ENCODE data around the gene HNRNPA2B1. TPM values are rescaled to one million over a fixed set of nuclear protein-coding genes. Genes with fewer than 3 reads are reported as not detected.
"Not testable (repeated sequence)": the region's sequence is repeated elsewhere in the genome, so short reads cannot be mapped to it uniquely, and the experiment has no call there.

The HNRNPA2B1 gene
- total RNA-seq, 6 donors from 2014 or later, result 192 to 416 (median 314) TPM

DNA sequence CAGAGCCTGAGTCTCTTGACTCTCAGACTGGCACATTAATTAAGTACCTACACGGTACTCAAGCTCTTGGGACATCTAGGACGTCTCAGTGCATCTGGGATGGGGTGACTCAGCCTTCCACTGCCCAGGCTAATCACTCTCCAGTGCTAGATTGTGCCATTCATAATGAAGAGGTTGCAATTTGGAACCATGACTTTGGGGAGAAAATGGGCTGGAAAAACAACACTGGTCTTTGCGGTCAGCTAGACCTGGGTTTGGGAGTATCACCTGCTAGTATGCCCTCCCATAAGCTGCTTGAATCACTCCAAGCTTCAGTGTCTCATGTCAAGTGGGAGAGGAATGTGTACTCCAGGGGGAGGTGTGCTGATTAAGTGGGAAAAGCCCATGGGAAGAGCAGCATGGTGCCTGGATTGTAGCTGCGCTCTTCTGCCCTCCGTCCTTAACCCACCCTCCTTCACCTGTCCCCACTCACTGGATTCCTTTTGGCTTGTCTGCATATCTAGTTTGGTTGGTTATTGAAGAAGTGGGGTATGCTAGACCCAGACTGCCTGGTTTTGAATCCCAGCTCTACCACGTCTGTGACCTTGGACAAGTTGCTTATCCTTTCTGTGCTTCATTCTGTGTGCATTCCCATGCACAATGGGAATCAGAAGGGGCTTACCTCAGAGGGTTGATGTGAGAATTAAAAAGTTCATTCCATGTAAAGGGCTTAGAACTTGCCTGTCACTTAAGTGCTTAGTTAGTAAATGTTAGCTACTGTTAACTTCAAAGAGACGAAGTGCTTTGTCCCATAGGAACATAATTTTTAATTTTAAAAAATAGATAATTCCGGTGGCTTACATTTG, 44.8 kb downstream of the HNRNPA2B1 start:
- peak in 1 of 2 donors; percentile 65 for DNase-seq

DNA sequence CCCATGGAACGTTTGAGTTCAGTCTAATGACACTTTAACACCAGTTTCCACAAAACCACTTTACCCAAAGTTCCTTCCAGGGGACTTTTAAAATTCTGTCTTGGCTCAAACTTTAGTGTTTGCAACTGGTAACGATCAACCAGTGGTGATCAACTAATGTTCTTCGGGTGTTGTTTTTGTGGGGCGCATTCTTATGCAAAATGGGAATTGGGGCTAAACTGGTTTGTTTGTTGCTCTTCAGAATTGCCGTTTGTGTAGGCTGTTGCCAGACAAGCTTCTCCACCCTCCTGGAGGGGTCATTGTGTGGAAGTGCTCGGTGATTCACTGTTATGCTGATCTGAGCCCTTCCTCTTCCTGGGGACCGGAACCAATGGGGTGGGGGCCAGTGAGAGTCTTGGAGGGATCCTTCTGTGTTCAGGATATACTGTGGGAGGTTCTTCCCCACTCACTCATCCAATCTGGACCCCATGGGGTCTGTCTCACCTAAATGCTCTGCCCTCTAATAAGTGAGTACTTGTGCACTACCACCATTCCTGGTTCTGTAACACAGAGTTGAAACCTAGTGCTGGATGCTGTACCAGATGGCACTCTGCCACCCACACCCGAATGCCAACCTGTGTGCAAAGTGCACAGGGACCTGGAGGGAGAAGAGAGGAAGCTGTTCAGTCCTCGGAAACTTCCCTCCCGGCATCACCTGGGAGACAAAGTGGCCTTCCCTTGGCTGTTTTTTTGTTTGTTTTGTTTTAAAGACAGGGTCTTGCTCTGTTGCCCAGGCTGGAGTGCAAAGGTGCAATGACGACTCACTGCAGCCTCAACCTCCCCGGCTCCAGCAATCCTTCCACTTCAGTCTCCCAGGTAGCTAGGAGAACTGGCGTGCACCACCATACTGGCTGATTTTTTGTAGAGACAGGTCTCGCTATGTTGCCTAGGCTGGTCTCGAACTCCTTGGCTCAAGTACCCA, 46.4 kb downstream of the HNRNPA2B1 start:
- peak in 1 of 2 donors; percentile 36 for DNase-seq
- peak; percentile 38 to 41 for ATAC-seq (ENCODE audit: low FRiP score in 2 of 2)
- TF ChIP-seq, protein P1, sequence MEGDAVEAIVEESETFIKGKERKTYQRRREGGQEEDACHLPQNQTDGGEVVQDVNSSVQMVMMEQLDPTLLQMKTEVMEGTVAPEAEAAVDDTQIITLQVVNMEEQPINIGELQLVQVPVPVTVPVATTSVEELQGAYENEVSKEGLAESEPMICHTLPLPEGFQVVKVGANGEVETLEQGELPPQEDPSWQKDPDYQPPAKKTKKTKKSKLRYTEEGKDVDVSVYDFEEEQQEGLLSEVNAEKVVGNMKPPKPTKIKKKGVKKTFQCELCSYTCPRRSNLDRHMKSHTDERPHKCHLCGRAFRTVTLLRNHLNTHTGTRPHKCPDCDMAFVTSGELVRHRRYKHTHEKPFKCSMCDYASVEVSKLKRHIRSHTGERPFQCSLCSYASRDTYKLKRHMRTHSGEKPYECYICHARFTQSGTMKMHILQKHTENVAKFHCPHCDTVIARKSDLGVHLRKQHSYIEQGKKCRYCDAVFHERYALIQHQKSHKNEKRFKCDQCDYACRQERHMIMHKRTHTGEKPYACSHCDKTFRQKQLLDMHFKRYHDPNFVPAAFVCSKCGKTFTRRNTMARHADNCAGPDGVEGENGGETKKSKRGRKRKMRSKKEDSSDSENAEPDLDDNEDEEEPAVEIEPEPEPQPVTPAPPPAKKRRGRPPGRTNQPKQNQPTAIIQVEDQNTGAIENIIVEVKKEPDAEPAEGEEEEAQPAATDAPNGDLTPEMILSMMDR (IDR thresholded peaks at IDR 0.05), result no peak
- peak; percentile 21 to 77 for TF ChIP-seq POLR2AphosphoS5 (IDR thresholded peaks at IDR 0.05)
- peak in 1 of 4 donors; percentile 48 for TF ChIP-seq POLR2A (IDR thresholded peaks at IDR 0.05)
- TF ChIP-seq EP300 (IDR thresholded peaks at IDR 0.05), result no peak
- Histone ChIP-seq H3K27me3 (peaks cover 0 to 9% (median 0%) of the 10 kb centered on the region in 4 donors), H3K36me3 (no peaks in the 10 kb centered on the region), H3K27ac (peak overlapping the region; percentile 40 to 69 (median 56)), H3K4me3 (peak overlapping the region in 3 of 4 donors; percentile 70 to 82 (median 81)), H3K9me3 (no peaks in the 10 kb centered on the region), H3K4me1 (peaks cover 19 to 56% (median 33%) of the 10 kb centered on the region in 4 donors)
- WGBS, 2 donors, result 64 to 73% methylated on average over 12 to 15 of the region's 15 CpGs

More for the DNA sequence above, 44.8 kb downstream of the HNRNPA2B1 start:
- H3K27me3 ChIP-seq, result peaks cover 0 to 9% (median 0%) of the 10 kb centered on the region in 4 donors
- no peaks in the 10 kb centered on the region for H3K36me3 ChIP-seq
- no peaks in the 10 kb centered on the region for H3K9me3 ChIP-seq
- TF ChIP-seq EP300 (IDR thresholded peaks at IDR 0.05) (peak in 1 of 4 donors; percentile 11), POLR2AphosphoS5 (IDR thresholded peaks at IDR 0.05) (no peak)
- no peak for ATAC-seq (ENCODE audit: low FRiP score in 2 of 2)
- H3K4me3 ChIP-seq, result peak overlapping the region in 2 of 4 donors; percentile 3 to 26
- peaks cover 19 to 56% (median 33%) of the 10 kb centered on the region in 4 donors for H3K4me1 ChIP-seq
- 34 to 58% methylated on average over 8 of the region's 8 CpGs for WGBS, 2 donors
- peak overlapping the region; percentile 44 to 74 (median 66) for H3K27ac ChIP-seq

DNA sequence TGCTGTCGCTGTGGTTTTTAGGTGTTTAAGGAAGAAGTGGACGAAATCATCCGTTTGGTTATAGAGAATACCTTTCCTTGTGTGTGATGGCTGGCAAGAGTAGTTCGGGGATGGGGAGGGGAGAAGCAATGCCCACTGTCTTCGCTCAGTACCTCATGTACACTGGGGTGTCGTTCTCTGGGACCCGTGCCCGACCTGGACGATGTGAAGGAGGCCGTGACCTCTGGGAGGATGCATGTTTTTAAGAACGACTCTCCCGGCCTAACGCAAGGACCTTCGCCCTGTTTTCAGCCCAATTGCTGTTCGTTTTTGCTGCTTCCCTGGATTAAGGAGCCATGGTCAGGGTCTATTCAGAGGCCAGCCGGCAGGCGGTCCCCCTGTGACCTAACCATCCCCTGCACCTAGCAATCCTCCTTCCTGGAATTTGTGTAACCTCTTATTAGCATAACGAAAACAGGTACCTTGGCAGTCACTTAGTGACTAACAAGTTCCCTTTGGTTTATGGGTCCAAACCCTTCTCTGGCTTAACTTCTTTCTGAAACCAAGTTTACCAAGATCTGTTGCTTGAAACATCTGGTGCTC, 47.2 kb downstream of the HNRNPA2B1 start:
- WGBS, 2 donors, result 27 to 41% methylated on average over 18 of the region's 18 CpGs
- peaks cover 0 to 9% (median 0%) of the 10 kb centered on the region in 4 donors for H3K27me3 ChIP-seq
- no peaks in the 10 kb centered on the region for H3K9me3 ChIP-seq
- no peaks in the 10 kb centered on the region for H3K36me3 ChIP-seq
- DNase-seq (no peak), ATAC-seq (ENCODE audit: low FRiP score in 2 of 2) (no peak)
- H3K27ac ChIP-seq, result peak overlapping the region; percentile 40 to 69 (median 56)
- no peak for TF ChIP-seq POLR2A (IDR thresholded peaks at IDR 0.05)
- no peak for TF ChIP-seq EP300 (IDR thresholded peaks at IDR 0.05)
- no peak for TF ChIP-seq POLR2AphosphoS5 (IDR thresholded peaks at IDR 0.05)
- TF ChIP-seq, protein P1 (IDR thresholded peaks at IDR 0.05), result no peak
- H3K4me1 ChIP-seq, result peaks cover 19 to 56% (median 33%) of the 10 kb centered on the region in 4 donors
- peak overlapping the region in 3 of 4 donors; percentile 70 to 82 (median 81) for H3K4me3 ChIP-seq

DNA sequence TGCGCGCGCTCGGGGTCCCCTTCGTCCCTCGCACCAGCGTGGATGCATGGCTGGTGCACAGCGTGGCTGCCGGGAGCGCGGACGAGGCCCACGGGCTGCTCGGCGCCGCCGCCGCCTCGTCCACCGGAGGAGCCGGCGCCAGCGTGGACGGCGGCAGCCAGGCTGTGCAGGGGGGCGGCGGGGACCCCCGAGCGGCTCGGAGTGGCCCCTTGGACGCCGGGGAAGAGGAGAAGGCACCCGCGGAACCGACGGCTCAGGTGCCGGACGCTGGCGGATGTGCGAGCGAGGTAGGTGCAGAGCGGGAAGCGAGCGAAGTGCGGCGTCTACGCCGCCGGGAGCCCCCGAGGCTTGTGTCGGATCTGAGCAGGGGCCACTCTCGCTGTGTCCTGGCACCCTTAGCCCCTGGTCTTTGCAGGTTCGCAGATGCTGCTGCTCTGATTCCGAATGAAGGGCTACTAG, 47.7 kb downstream of the HNRNPA2B1 start:
- Histone ChIP-seq H3K4me1 (peaks cover 19 to 56% (median 33%) of the 10 kb centered on the region in 4 donors), H3K4me3 (peak overlapping the region; percentile 64 to 82 (median 76)), H3K27ac (peak overlapping the region; percentile 1 to 69 (median 42))
- 33% methylated on average over 1 to 4 of the region's 54 CpGs for WGBS, 2 donors
- H3K9me3 ChIP-seq, H3K36me3 ChIP-seq, H3K27me3 ChIP-seq: not testable (repeated sequence)
- ATAC-seq (ENCODE audit: low FRiP score in 2 of 2) (peak in 1 of 2 donors; percentile 34), DNase-seq (peak in 1 of 2 donors; percentile 88)

Data from upper lobe of left lung (tissue), 6 donors.